ENCODE data around the gene ATP6V1E1. TPM values are rescaled to one million over a fixed set of nuclear protein-coding genes. Genes with fewer than 3 reads are reported as not detected.
"Not testable (repeated sequence)": the region's sequence is repeated elsewhere in the genome, so short reads cannot be mapped to it uniquely, and the experiment has no call there.

The ATP6V1E1 gene
- total and polyA plus RNA-seq, 12 donors = 88.1 to 388 (median 184) TPM

DNA sequence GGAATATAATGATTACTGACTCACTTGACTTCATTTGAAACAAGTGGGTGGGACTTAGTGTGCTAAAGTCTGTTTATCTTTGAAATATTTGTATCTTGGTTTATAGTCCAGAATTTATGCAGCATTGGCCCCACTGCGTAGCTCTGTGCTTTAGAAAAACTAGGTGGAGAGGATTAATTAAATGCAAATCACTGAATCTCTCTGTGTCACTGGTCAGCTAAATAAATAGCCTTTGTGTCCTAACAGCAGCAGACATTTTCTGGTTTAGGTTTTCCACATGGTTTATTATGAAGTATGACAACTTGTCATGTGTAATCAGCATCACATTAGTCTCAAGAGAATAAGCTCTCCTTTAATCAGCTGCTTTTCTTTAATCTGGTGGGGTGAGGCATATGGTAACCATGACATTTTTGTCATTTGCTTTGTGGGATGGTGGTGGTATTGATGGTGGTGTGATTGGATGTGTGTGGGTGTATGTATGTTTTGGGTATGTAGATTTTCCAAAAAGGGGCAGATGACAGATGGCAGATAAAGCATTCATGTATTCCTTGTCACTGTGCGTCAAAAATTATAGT, 44.0 kb upstream of the ATP6V1E1 start:
- Histone ChIP-seq H3K4me3 (no peak overlapping the region), H3K36me3 (replicated peaks in 1 of 2) (peaks cover 0 to 5% of the 10 kb centered on the region in 2 donors), H3K9me3 (replicated peaks in 1 of 3) (no peaks in the 10 kb centered on the region), H3K27ac (peak overlapping the region in 3 of 5 donors; percentile 42 to 53 (median 47)), H3K27me3 (no peaks in the 10 kb centered on the region), H3K4me1 (replicated peaks in 1 of 2) (peaks cover 0 to 26% of the 10 kb centered on the region in 2 donors)
- 79 to 94% (median 90%) methylated on average over 2 of the region's 2 CpGs for WGBS, 4 donors
- DNase-seq = no peak
- no peak for TF ChIP-seq POLR2A (IDR thresholded peaks at IDR 0.05)
- TF ChIP-seq, protein P1, sequence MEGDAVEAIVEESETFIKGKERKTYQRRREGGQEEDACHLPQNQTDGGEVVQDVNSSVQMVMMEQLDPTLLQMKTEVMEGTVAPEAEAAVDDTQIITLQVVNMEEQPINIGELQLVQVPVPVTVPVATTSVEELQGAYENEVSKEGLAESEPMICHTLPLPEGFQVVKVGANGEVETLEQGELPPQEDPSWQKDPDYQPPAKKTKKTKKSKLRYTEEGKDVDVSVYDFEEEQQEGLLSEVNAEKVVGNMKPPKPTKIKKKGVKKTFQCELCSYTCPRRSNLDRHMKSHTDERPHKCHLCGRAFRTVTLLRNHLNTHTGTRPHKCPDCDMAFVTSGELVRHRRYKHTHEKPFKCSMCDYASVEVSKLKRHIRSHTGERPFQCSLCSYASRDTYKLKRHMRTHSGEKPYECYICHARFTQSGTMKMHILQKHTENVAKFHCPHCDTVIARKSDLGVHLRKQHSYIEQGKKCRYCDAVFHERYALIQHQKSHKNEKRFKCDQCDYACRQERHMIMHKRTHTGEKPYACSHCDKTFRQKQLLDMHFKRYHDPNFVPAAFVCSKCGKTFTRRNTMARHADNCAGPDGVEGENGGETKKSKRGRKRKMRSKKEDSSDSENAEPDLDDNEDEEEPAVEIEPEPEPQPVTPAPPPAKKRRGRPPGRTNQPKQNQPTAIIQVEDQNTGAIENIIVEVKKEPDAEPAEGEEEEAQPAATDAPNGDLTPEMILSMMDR (IDR thresholded peaks at IDR 0.05) = no peak
- intact Hi-C loops (cut with DNase I) = no loop called here

DNA sequence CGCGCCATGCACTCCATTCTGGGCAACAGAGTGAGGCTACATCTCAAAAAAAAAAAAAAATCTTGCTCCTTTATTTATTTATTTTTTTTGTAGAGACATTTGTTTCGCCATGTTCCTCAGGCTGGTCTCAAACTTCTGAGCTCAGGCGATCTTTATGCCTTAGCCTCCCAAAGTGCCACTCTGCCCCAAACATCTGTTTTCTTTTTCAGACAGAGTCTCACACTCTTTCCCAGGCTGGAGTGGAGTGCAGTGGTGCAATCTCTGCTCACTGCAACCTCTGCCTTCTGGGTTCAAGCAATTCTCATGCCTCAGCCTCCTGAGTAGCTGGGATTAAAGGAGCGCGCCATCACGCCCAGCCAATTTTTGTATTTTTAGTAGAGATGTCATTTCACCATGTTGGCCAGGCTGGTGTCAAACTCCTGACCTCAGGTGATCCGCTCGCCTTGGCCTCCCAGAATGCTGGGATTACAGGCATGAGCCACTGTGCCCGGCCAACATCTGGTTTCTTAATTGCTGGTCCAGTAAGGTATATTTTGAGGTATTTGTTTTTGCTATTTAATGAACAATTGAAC, 43.1 kb upstream of the ATP6V1E1 start:
- H3K27ac ChIP-seq; DNase-seq; intact Hi-C loops (cut with DNase I); H3K36me3 ChIP-seq (replicated peaks in 1 of 2); H3K4me3 ChIP-seq; H3K27me3 ChIP-seq; H3K9me3 ChIP-seq (replicated peaks in 1 of 3): not testable (repeated sequence)
- peaks cover 0 to 26% of the 10 kb centered on the region in 2 donors for H3K4me1 ChIP-seq (replicated peaks in 1 of 2)
- WGBS, 4 donors = 95 to 98% (median 98%) methylated on average over 10 of the region's 10 CpGs

DNA sequence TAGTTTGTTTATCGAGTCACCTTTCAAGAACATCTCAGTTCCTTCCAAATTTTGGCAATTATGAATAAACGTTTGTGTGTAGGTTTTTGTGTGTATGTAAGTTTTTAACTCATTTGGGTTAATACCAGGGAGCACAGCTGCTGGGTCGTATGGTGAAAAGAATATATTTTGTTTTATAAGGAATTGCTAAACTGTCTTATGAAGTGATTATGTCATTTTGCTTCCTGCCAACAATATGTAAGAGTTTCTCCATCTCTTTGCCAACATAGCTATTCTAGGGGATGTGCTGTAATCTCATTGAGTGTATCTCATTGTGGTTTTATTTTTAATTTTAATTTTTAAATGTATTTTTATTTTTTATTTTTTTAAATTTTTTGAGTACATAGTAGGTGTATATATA, 37.3 kb upstream of the ATP6V1E1 start:
- no peak overlapping the region for H3K27ac ChIP-seq
- 66 to 72% (median 70%) methylated on average over 3 of the region's 3 CpGs for WGBS, 4 donors

DNA sequence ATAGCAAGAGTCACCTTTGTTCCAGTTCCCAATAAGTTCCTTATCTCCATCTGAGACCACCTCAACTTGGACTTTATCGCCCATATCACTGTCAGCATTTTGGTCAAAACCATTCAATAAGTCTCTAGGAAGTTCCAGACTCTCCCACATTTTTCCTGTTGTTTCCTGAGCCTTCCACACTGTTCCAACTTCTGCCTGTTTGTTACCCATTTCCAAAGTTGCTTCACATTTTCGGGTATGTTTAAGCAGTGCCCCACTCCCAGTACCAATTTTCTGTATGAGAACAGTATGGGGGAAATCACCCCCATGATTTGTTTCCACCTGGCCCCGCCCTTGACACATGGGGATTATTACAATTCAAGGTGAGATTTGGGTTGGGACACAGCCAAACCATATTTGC, 36.7 kb upstream of the ATP6V1E1 start:
- Histone ChIP-seq H3K9me3 (replicated peaks in 1 of 3) (no peaks in the 10 kb centered on the region), H3K27ac (no peak overlapping the region), H3K4me1 (replicated peaks in 1 of 2) (no peaks in the 10 kb centered on the region), H3K36me3 (replicated peaks in 1 of 2) (peaks cover 0 to 32% of the 10 kb centered on the region in 2 donors), H3K27me3 (no peaks in the 10 kb centered on the region), H3K4me3 (no peak overlapping the region)
- intact Hi-C loops (cut with DNase I) = no loop called here
- no peak for DNase-seq
- 89 to 100% (median 96%) methylated on average over 3 of the region's 3 CpGs for WGBS, 4 donors
- TF ChIP-seq, protein P1 (IDR thresholded peaks at IDR 0.05) = no peak
- no peak for TF ChIP-seq POLR2A (IDR thresholded peaks at IDR 0.05)

More for the DNA sequence above, 37.3 kb upstream of the ATP6V1E1 start:
- Histone ChIP-seq H3K4me3 (no peak overlapping the region), H3K4me1 (replicated peaks in 1 of 2) (no peaks in the 10 kb centered on the region), H3K36me3 (replicated peaks in 1 of 2) (peaks cover 0 to 34% of the 10 kb centered on the region in 2 donors), H3K9me3 (replicated peaks in 1 of 3) (no peaks in the 10 kb centered on the region), H3K27me3 (no peaks in the 10 kb centered on the region)
- no peak for DNase-seq
- no peak for TF ChIP-seq POLR2A (IDR thresholded peaks at IDR 0.05)
- TF ChIP-seq, protein P1 (IDR thresholded peaks at IDR 0.05) = no peak
- intact Hi-C loops (cut with DNase I) = no loop called here

Measured in adrenal gland (tissue), 12 donors.